ENCODE measurements around the gene NDUFB8.

NDUFB8 gene

DNA sequence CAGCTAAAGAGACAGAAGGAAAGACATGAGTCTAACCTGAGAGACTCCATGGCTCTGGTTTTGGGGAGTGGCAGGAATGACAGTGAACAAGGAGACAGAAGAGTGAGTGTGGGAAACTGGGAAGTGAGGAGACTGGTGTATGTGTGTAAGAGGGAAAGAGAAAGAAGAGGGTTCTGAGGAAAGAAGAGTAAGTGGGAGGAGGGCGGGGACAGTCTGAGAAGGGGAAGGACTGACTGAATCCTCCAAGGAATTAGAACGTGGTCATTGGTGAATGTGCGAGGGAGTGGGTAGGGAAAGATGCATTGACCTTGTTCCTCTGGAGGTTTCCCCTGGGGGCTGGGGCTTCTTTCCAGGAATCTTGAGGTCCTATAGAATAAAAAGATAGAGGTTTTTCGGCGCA lies 40.3 kb downstream of the NDUFB8 start:
- H3K4me3 ChIP-seq (ENCODE audit: low read depth, low read length), result no peak overlapping the region
- TF ChIP-seq, protein P1, sequence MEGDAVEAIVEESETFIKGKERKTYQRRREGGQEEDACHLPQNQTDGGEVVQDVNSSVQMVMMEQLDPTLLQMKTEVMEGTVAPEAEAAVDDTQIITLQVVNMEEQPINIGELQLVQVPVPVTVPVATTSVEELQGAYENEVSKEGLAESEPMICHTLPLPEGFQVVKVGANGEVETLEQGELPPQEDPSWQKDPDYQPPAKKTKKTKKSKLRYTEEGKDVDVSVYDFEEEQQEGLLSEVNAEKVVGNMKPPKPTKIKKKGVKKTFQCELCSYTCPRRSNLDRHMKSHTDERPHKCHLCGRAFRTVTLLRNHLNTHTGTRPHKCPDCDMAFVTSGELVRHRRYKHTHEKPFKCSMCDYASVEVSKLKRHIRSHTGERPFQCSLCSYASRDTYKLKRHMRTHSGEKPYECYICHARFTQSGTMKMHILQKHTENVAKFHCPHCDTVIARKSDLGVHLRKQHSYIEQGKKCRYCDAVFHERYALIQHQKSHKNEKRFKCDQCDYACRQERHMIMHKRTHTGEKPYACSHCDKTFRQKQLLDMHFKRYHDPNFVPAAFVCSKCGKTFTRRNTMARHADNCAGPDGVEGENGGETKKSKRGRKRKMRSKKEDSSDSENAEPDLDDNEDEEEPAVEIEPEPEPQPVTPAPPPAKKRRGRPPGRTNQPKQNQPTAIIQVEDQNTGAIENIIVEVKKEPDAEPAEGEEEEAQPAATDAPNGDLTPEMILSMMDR (IDR thresholded peaks at IDR 0.05; ENCODE audit: low read depth, low read length), result no peak
- no peak for DNase-seq (ENCODE audit: low read depth, low spot score)
- in situ Hi-C loops (cut with HindIII; ENCODE audit: low sequenced_read_pairs), result no loop called here

DNA sequence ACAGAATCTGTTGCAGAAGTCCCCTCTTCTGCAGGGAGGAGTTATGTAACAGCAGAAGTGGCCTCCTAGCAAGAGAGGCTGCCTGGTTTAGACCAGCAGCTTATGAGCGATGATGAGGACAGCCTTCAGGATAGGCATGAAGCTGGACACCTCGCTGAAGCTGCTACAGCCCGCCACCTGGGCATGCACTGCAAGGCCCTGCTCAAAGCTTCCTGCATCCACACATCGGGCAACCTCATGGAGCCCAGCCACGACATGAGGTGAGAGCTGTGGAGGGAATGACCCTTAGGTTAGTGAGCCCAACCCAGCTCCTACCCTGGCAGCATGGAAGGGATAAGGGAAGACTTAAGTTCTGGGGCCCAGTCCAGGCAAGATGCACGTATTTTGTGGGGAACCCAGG lies 42.1 kb downstream of the NDUFB8 start:
- no peak overlapping the region for H3K4me3 ChIP-seq (ENCODE audit: low read depth, low read length)
- TF ChIP-seq, protein P1 (IDR thresholded peaks at IDR 0.05; ENCODE audit: low read depth, low read length), result no peak
- in situ Hi-C loops (cut with HindIII; ENCODE audit: low sequenced_read_pairs), result no loop called here
- DNase-seq (ENCODE audit: low read depth, low spot score), result no peak

DNA sequence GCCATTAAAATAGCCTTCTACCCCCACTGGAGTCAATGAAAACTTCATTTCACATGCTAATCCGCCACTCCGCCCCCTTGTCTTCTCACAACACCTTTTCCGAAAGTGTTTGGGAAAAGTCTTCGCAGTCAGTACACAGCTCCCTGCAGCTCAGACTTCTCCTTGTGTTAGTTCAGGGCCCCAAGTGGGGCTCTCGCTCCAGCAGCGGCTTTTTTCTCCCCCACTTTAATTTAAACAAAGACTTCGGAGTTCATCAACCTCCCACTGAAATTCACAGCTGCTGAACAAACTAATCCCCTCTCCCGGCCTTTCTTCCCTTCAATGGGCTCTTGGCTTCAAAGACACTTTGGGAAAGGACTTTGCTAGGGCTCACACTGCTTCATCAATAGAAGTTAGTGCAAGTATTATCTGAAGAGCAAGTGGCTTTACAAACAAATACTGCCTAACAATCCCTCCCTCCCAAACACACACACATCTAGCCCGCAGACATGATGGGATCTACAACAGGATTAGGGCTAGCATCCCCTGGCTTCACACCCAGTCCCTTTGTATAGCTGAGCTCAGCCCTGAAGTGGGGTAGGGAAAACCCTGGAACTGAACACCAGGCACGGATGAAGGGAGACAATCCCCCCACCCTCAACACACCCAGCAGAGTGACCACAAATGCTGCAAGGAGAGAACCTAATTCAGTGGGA lies 43.7 kb downstream of the NDUFB8 start:
- TF ChIP-seq, protein P1 (IDR thresholded peaks at IDR 0.05; ENCODE audit: low read depth, low read length), result no peak
- H3K4me3 ChIP-seq (ENCODE audit: low read depth, low read length), result no peak overlapping the region
- no peak for DNase-seq (ENCODE audit: low read depth, low spot score)
- in situ Hi-C loops (cut with HindIII; ENCODE audit: low sequenced_read_pairs), result no loop called here

DNA sequence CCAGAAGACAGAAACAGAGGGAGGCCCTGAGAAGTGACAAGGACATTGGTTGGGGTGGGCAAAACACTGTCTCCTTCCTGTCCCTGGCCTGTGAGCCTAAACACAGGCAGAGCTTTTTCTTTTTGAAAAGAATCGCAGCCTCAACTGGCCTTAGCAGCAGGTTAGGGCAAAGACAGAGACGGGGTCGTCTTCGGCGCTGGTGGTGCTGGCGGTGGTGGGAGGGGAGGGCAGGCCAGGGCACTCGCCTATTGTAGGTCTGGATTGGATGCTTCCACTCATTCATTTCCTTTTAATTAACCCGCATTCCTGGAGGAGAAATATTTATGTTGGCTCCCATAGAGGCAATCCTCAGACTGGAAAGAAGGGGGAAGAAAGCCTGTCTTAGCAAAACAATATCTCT lies 44.3 kb downstream of the NDUFB8 start:
- in situ Hi-C loops (cut with HindIII; ENCODE audit: low sequenced_read_pairs), result no loop called here
- DNase-seq (ENCODE audit: low read depth, low spot score), result no peak
- TF ChIP-seq, protein P1 (IDR thresholded peaks at IDR 0.05; ENCODE audit: low read depth, low read length), result no peak
- no peak overlapping the region for H3K4me3 ChIP-seq (ENCODE audit: low read depth, low read length)

DNA sequence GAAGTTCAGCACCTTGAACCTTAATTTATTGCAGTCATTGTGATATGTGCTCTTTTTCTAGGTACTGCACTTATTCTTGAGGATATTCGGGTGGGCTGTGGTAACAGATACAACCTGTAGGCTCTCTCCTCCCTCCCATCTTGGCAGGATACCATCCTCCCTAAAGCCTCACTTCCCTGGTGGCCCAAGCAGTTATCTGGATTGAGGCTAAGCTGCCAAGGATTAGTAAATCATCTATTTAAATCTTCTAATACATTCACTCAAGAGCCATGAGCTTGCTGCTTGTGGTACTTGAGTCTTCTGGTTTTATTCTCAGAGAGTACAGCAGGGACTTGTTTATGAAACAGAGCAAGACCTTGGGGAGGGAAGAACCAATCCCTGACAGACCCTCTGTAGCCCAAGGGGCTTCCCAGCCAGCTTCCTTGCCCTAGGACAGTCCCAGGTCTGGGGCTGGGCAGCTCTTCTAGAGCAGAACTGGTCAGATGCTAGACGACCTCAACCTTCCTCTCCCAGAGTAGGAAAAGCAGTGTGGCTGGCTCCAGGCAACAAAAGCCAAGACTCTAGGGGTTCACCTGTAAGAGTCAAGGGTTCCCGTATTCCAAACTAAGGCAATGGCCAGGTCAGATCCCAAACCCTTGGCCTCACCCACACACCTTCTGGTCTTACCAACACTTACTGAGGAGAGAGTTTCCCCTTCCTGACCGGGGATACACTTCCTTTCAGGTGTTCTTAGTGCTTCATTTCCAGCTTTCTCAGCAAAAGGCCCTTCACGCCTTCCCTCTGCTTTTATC lies 45.6 kb downstream of the NDUFB8 start:
- H3K4me3 ChIP-seq (ENCODE audit: low read depth, low read length), result no peak overlapping the region
- in situ Hi-C loops (cut with HindIII; ENCODE audit: low sequenced_read_pairs), result no loop called here

DNA sequence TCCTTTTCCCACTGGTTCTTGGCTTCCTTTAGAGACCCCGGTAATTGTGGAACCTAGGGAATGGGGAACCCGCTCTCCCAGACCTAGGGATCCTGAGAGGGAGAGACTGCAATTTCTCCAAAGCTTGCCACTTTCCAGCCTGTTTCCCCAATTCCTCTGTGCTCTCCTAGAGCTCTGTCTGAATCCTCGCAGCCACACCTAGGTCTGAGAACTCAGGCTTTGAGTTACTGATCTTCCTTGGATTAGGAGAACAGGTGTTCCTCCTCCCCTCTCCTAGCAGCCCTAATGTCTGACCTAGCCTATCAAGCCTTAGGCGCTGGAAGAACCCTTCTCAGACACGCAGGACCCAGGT lies 46.9 kb downstream of the NDUFB8 start:
- TF ChIP-seq, protein P1 (IDR thresholded peaks at IDR 0.05; ENCODE audit: low read depth, low read length), result no peak
- no peak for DNase-seq (ENCODE audit: low read depth, low spot score)
- in situ Hi-C loops (cut with HindIII; ENCODE audit: low sequenced_read_pairs), result no loop called here
- H3K4me3 ChIP-seq (ENCODE audit: low read depth, low read length), result no peak overlapping the region

More for the DNA sequence above, 45.6 kb downstream of the NDUFB8 start:
- TF ChIP-seq, protein P1 (IDR thresholded peaks at IDR 0.05; ENCODE audit: low read depth, low read length), result no peak
- DNase-seq (ENCODE audit: low read depth, low spot score), result no peak

Measured in astrocyte of the spinal cord (primary cell).